Right lobe of liver (tissue), 4 donors: ENCODE results near the gene CCDC180.
A peak's percentile ranks its signal among the peaks of the same experiment; 100 is the strongest.

Source experiments
- CTCF ChIP-seq, 4 donors: fragments of 200-600 bp in 3 of 4; fragments of 450-650 bp in 1 of 4; IDR thresholded peaks; one replicate each; pipeline versions ENCODE4 v1.5.1 to v1.8.0; 2016 to 2022; ENCODE audit warnings: antibody characterized with exemption in 4 of 4, mild to moderate bottlenecking in 2 of 4
- POLR2A ChIP-seq: fragments of 450-650 bp; IDR thresholded peaks from one replicate; pipeline ENCODE4 v1.6.1; 2017; ENCODE audit warnings: antibody characterized with exemption, mild to moderate bottlenecking
- donor health status: DM: no; HTN: no; CAD: no.
- donor health status: DM: no; HTN: no; CAD: no.
- donor health status: DM: no; HTN: yes; CAD: no.

GRCh38 chr9:97307500-97308163 is at the start of gene CCDC180:
- TF ChIP-seq CTCF (IDR thresholded peaks at IDR 0.05), result peak in 1 of 4 donors; percentile 20
- no peak for TF ChIP-seq POLR2A
